IPS DF 6.9 (cell line): ENCODE results near the gene NANOS2.

Experiments used
- DNase-seq: peaks from one replicate; pipeline ENCODE4 v3.0.0-alpha.2; 2013; ENCODE audit warnings: low read depth, low spot score
- H3K27ac ChIP-seq: one replicate; pipeline ENCODE4 v1.5.1; 2013; ENCODE audit warnings: low read length, control low read depth
- H3K27me3 ChIP-seq: 2 replicates; pipeline ENCODE4 v1.6.1; 2013; ENCODE audit warnings: mild to moderate bottlenecking, low read length; ENCODE audit not compliant: control insufficient read depth, insufficient read depth
- H3K36me3 ChIP-seq: 2 replicates; pipeline ENCODE4 v1.6.1; 2013; ENCODE audit warnings: low read length; ENCODE audit not compliant: control insufficient read depth, insufficient read depth
- H3K4me1 ChIP-seq: 2 replicates; pipeline ENCODE4 v1.6.1; 2013; ENCODE audit warnings: low read length; ENCODE audit not compliant: control insufficient read depth, insufficient read depth
- H3K4me3 ChIP-seq: 2 replicates; pipeline ENCODE4 v1.5.1; 2013; ENCODE audit warnings: mild to moderate bottlenecking, low read length
- H3K9me3 ChIP-seq: 2 replicates; pipeline ENCODE4 v1.6.1; 2013; ENCODE audit warnings: low read length, inconsistent platforms; ENCODE audit not compliant: control insufficient read depth, insufficient read depth
- WGBS: extraction: QIAGEN DNeasy Blood & Tissue Kit; methylation state at CpG from one replicate; pipeline ENCODE4 v1.1.7; 2013; ENCODE audit warnings: mixed read lengths, missing lambda C conversion rate; ENCODE audit not compliant: insufficient read length, insufficient coverage; 5-methylcytosine and 5-hydroxymethylcytosine counted together

The NANOS2 gene

DNA sequence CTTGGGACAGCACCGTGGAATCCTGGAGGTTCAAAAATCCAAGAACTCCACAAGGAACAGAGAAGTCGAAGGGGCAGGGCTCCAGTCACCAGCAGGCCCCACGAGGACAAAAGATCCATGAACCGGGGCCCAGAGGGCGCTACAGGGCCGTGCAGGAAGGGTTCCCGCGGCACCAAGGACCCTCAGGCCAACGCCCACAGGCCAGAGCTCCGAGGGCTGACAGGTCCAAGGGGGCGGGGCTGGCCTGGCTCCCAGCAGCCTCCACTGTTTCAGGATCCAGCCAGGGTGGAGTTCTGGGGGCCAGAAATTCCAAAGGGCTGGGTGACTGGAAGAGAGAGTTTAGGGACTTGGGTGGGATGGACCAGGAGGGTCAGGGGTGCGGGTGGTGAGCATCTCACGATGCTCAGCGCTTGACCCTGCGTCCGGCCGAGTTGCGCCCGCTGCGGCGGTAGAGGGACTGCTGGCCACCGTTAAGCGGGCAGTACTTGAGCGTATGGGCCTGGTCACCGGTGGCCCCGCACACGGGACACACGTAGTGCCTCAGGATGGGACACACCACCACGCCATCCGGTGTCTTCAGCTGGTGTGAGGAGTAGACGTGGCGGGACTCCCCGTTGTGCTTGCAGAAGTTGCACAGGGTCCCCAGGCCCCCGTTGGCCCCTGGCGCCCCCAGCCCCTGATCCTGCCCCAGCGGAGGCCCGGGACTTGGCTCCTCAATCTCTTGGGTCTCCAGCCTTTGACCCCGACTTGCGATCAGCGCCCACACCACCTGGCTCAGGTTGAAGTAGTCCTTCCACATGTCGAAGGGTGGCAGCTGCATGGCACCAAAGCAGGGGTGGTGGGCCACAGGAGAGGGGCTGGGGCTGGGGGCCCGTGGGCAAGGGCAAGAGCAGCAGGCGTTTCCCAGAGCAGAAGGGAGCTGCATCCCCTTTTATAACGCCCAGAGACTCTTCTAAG lies at the start of gene NANOS2:
Gene NANOS2 (minus strand): TSS at position 905 of the 957 bp plus-strand sequence. CDS start 85 bp downstream, at position 820.
- WGBS, result no CpG with 5 or more reads among the region's 44 CpGs
- no peaks in the 10 kb centered on the region for H3K36me3 ChIP-seq
- DNase-seq, result peak; percentile 82

DNA sequence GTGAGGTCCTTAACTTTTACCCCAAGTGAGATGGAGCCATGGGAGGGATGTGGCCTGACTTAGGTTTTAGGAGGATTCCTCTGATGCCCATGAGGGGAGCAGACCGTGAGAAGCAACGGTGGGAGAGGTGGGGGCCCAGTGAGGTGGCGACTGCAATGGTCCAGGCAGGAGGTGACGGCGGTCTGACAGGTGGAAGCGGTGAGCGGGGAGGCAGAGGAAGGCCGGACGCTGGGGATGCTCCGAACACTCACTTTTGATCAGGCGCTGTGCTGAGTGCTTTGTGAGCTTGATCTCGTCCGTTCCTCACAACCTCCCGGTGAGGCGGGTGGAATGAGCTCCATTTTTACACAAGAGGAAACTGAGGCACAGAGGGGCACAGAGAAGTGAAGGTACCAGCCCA lies 47.4 kb upstream of the NANOS2 start:
- H3K27me3 ChIP-seq, result no peaks in the 10 kb centered on the region
- no peak overlapping the region for H3K4me3 ChIP-seq
- no peaks in the 10 kb centered on the region for H3K4me1 ChIP-seq
- H3K36me3 ChIP-seq, result peaks cover 3% of the 10 kb centered on the region; the same call in 1 of the 2 replicates
- DNase-seq, result no peak
- WGBS, result no CpG with 5 or more reads among the region's 15 CpGs
- no peaks in the 10 kb centered on the region for H3K9me3 ChIP-seq
- no peak overlapping the region for H3K27ac ChIP-seq

More for the DNA sequence above, at the start of gene NANOS2:
- Histone ChIP-seq H3K4me1 (peaks cover 2% of the 10 kb centered on the region; the same call in 1 of the 2 replicates), H3K4me3 (no peak within 1 kb of the TSS), H3K27me3 (no peaks in the 10 kb centered on the region), H3K9me3 (no peaks in the 10 kb centered on the region), H3K27ac (no peak within 1 kb of the TSS)

DNA sequence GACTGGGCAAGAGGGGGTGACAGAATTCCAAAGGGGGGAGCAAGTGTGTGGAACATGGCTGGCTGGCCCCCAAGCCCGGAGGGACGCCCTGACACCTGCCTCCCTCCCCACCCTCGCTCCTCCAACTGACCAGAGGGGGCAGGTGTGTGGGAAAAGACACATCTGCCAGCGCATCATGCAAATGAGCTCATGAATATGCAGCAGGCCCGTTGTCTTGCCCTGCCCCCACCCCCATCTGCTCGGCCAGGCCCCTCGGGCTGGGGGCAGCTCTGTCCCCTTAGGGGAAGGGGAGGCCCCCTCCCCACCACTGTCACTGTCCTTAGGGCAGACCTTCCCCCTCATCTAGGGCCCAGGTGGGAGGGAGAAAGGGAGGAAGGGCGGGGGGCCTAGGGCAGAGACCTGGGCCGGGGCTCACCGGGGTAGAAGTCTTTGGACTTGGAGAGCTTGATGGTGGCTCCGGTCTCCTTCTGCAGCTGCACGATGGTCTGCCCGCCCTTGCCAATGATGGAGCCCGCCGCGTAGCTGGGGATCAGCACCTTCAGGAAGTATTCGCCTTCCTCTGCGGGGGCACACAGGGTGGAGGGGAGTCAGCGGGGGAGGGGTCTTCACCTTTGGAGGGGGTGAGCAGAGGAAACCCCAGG lies 46.1 kb upstream of the NANOS2 start:
- H3K4me1 ChIP-seq, result peaks cover 2% of the 10 kb centered on the region; the same call in 1 of the 2 replicates
- H3K9me3 ChIP-seq, result no peaks in the 10 kb centered on the region
- peaks cover 3% of the 10 kb centered on the region; the same call in 1 of the 2 replicates for H3K36me3 ChIP-seq
- WGBS, result no CpG with 5 or more reads among the region's 19 CpGs
- no peak for DNase-seq
- no peaks in the 10 kb centered on the region for H3K27me3 ChIP-seq
- no peak overlapping the region for H3K27ac ChIP-seq
- H3K4me3 ChIP-seq, result peak overlapping the region; percentile 13; the same call in 1 of the 2 replicates

DNA sequence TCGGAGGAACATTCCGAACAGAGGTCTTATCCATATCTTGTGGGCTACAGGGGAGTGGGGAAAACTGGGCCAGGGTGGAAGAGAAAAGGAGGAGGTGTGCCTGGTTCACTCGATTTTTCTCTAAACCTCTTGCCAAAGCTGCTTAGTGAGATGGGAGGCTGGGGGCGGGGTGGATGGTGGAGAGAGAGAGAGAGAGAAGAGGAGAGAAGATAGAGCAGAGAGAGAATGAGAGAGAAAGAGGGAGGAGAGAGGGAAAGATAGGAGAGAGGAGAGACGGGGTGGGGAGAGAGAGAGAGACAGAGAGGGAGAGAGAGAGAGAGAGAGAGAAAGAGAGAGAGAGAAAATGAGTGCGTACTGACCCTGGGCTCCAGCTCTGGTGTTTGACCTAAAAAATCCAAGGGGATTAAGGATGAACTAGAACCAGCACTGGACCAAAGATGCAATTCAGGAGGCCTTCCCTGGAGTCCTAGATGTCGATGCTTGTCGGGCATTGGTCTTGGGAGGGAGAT lies 45.0 kb upstream of the NANOS2 start:
- H3K9me3 ChIP-seq, result no peaks in the 10 kb centered on the region
- 100% methylated on average over 1 of the region's 8 CpGs for WGBS
- H3K36me3 ChIP-seq, result peaks cover 3% of the 10 kb centered on the region; the same call in 1 of the 2 replicates
- DNase-seq, result no peak
- no peak overlapping the region for H3K27ac ChIP-seq
- no peak overlapping the region for H3K4me3 ChIP-seq
- no peaks in the 10 kb centered on the region for H3K27me3 ChIP-seq
- peaks cover 2% of the 10 kb centered on the region; the same call in 1 of the 2 replicates for H3K4me1 ChIP-seq

DNA sequence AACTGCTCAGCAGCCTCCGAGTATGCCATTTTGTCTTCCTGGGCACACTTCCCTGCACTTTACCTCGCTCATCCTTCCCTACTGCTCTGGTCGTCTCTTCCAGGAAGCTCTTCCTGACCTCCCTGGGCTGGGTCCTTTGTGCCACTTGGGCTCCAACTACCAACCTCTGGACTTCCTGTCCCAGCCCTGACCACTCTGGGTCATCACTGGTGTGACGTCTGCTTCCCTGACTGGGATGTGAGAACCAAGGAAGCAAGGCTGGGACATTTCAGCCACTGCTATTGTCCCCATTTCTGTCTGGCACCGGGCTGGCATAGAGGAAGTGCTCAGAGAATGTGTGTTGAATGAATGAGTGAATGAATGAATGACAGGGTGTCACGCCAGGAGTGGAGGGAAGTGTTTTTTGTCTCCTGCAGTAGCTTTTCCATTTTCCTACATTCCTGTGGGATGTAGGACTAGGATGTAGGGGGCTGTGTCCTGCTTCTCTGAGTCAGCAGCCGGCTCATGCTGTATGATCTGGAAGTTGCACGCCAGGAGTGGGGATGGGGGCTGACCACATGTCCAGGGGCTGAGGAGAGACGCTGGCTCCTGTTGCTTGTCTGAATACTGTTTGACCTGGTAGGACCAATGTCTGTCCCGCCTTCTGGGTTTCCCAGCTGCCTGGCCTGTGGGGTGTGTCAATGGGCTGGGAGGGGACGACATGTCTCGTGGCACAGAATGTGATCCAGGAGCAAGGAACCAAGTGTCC lies 44.4 kb upstream of the NANOS2 start:
- H3K27ac ChIP-seq, result no peak overlapping the region
- H3K36me3 ChIP-seq, result peaks cover 3% of the 10 kb centered on the region; the same call in 1 of the 2 replicates
- no CpG with 5 or more reads among the region's 12 CpGs for WGBS
- H3K4me1 ChIP-seq, result peaks cover 2% of the 10 kb centered on the region; the same call in 1 of the 2 replicates
- no peak for DNase-seq
- no peaks in the 10 kb centered on the region for H3K27me3 ChIP-seq
- no peaks in the 10 kb centered on the region for H3K9me3 ChIP-seq
- no peak overlapping the region for H3K4me3 ChIP-seq

DNA sequence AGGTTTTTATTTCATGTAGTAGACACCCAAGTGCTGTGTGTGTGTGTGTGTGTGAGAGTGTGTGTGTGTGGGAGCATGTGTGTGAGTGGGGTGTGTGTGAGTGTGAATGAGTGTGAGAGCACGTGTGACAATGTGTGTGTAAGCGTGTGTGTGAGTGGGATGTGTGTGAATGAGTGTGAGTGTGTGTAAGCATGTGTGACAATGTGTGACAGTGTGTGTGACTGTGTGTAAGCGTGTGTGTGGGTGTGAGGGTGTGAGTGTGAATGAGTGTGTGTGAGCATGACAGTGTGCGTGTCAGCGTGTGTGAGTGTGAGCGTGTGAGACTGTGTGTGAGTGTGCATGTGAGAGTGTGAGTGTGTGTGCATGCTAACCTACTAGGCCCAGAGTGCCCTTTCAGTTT lies 43.7 kb upstream of the NANOS2 start:
- Histone ChIP-seq H3K4me1 (peaks cover 2% of the 10 kb centered on the region; the same call in 1 of the 2 replicates), H3K9me3 (no peaks in the 10 kb centered on the region), H3K27me3 (no peaks in the 10 kb centered on the region), H3K27ac (no peak overlapping the region), H3K4me3 (no peak overlapping the region), H3K36me3 (peaks cover 3% of the 10 kb centered on the region; the same call in 1 of the 2 replicates)
- no peak for DNase-seq
- WGBS, result 100% methylated on average over 6 of the region's 6 CpGs

DNA sequence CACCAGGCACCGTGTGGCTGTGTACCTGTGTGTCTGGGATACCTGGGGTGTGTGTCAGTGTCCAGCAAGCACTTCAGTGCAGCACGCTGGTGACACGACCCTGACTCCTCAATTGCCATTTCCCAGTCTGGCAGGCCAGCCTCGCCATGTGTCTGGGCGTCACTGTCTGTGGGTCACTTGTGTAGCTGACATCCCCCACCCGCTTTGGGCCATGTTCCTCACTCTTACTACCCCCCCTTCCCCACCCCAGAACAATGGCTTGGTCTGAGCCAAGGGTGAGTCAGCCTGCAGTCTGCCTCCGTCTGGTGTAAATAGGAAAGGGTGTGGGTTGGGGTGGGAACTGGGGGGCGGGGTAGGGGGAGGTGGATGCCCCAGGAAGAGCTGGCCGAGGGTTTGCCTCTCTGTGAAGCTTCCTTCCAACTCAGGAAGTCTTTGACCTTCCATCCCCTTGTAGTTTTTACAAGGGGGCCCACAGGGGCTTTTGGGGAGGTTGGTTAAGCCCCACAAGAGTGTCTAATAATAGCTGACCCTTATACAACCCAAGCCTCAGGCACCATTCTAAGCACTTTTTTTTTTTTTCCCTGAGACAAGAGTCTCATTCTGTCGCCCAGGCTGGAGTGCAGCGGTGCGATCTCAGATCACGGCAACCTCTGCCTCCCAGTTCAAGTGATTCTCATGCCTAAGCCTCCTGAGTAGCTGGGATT lies 41.5 kb upstream of the NANOS2 start:
- H3K9me3 ChIP-seq, result no peaks in the 10 kb centered on the region
- no peak overlapping the region for H3K27ac ChIP-seq
- H3K36me3 ChIP-seq, result 0 out of 2 replicates have a peak, but pooled peaks cover 3% of the 10 kb centered on the region
- H3K4me3 ChIP-seq, result no peak overlapping the region
- no CpG with 5 or more reads among the region's 13 CpGs for WGBS
- no peak for DNase-seq
- H3K27me3 ChIP-seq, result no peaks in the 10 kb centered on the region
- peaks cover 4% of the 10 kb centered on the region for H3K4me1 ChIP-seq

DNA sequence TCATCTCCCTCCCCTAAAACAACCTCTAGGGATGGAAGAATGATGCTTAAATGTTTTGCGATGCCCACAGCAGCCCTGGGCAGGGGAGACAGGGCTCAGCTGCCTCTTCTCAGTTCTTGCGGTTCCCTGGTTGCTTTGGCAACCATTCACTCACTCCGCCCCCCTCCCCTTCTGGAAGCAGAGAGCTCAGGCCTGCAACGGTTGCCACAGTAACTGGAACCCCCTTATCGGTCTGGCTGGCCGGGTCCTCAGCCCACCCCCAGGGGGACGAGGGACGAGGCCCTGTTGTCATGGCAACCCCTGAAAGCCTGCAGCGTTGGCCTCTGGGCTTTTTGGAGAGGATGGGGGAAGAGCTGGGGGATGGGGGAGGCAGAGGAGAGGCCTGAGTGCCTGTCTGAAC lies 39.6 kb upstream of the NANOS2 start:
- H3K4me1 ChIP-seq, result peaks cover 4% of the 10 kb centered on the region
- 0 out of 2 replicates have a peak, but pooled peaks cover 3% of the 10 kb centered on the region for H3K36me3 ChIP-seq
- H3K27me3 ChIP-seq, result no peaks in the 10 kb centered on the region
- no peak overlapping the region for H3K4me3 ChIP-seq
- WGBS, result no CpG with 5 or more reads among the region's 9 CpGs
- H3K27ac ChIP-seq, result no peak overlapping the region
- DNase-seq, result no peak
- H3K9me3 ChIP-seq, result no peaks in the 10 kb centered on the region

DNA sequence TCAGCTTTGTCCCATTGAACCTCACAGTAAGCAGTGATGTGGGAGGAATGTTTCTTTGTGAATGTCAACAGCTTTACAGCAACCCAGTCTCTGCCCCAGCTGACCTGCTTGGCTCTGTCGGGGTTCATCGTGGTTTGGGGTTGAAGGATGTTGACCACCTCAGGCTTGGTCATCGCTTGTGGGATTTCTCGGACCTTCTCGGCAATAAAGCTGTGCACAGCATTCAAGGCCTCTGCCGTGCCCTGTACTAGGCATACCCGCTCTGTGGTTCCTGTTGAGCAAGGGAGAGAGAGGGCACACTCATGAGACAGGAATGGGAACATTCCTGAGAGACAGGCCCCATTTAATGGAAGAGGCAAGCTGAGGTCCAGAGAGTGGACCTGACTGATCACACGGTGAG lies 39.1 kb upstream of the NANOS2 start:
- no peak overlapping the region for H3K27ac ChIP-seq
- no CpG with 5 or more reads among the region's 8 CpGs for WGBS
- H3K4me3 ChIP-seq, result no peak overlapping the region

More for the DNA sequence above, 39.1 kb upstream of the NANOS2 start:
- no peaks in the 10 kb centered on the region for H3K9me3 ChIP-seq
- no peak for DNase-seq
- no peaks in the 10 kb centered on the region for H3K27me3 ChIP-seq
- H3K4me1 ChIP-seq, result peaks cover 4% of the 10 kb centered on the region
- H3K36me3 ChIP-seq, result 0 out of 2 replicates have a peak, but pooled peaks cover 3% of the 10 kb centered on the region
